H1 (cell line): ENCODE results near the gene GRIN2C. TPM values are rescaled to one million over a fixed set of nuclear protein-coding genes. Genes with fewer than 3 reads are reported as not detected.
A peak's percentile ranks its signal among the peaks of the same experiment; 100 is the strongest.

Source experiments
- CTBP2 ChIP-seq: IDR thresholded peaks from 2 replicates; pipeline ENCODE4 v1.7.0; 2011; ENCODE audit warnings: borderline replicate concordance, mild to moderate bottlenecking, moderate library complexity, mixed read lengths, low read length; ENCODE audit not compliant: insufficient read depth, insufficient read length
- HDAC6 ChIP-seq: IDR thresholded peaks from one replicate; pipeline ENCODE4 v1.7.1; 2012; ENCODE audit warnings: low read depth, mild to moderate bottlenecking, inconsistent platforms, low read length, moderate library complexity
- JUN ChIP-seq: IDR thresholded peaks from 2 replicates; pipeline ENCODE4 v1.6.1; 2011; ENCODE audit warnings: low read depth, mild to moderate bottlenecking, improper control_type of control experiment, low read length
- KDM4A ChIP-seq: IDR thresholded peaks from one replicate; pipeline ENCODE4 v1.7.1; 2012; ENCODE audit warnings: low read depth, mild to moderate bottlenecking, moderate library complexity, low read length, inconsistent platforms; ENCODE audit not compliant: severe bottlenecking
- MAFK ChIP-seq: IDR thresholded peaks from 2 replicates; pipeline ENCODE4 v1.6.1; 2012; ENCODE audit warnings: low read depth, mild to moderate bottlenecking, improper control_type of control experiment, low read length
- MAX ChIP-seq: IDR thresholded peaks from 2 replicates; pipeline ENCODE4 v1.6.1; 2012; ENCODE audit warnings: inconsistent platforms
- SAP30 ChIP-seq: fragments of 300-600 bp; sonication (generic); IDR thresholded peaks from 2 replicates; pipeline ENCODE4 v1.7.1; 2012; ENCODE audit warnings: low read length, moderate library complexity, mild to moderate bottlenecking, inconsistent platforms; ENCODE audit not compliant: insufficient read depth, insufficient replicate concordance
- polyA plus RNA-seq, 7 experiments: library from polyadenylated mRNA; depleted of rRNA in 3 of 7; stranded (reverse) in 5 of 7; unstranded in 2 of 7; fragments of >200 nt in 5 of 7; fragments of 200-250 nt in 2 of 7; gene quantifications; 1 replicate in 5 of 7; 2 replicates in 1 of 7; 4 replicates in 1 of 7; pipeline versions ENCODE4 v1.2.1 to v1.2.3, GENCODE V29; 2011 to 2013; ENCODE audit warnings: missing spikeins in 2 of 7, mixed read lengths in 2 of 7
- total RNA-seq: library from RNA; stranded (reverse); fragmentation: NEBNext Ultra II Directional; extraction: Animal tissue kit (Norgen Biotek cat#: 25700); gene quantifications from 2 replicates; pipeline ENCODE4 v1.2.1, GENCODE V29; 2021
- TF ChIP-seq, protein P1 (sequence below): fragments of 300-600 bp; sonication (generic); IDR thresholded peaks from 2 replicates; pipeline ENCODE4 v1.7.1; 2012; ENCODE audit warnings: low read length, moderate library complexity, mild to moderate bottlenecking, inconsistent platforms; ENCODE audit not compliant: insufficient replicate concordance

The GRIN2C gene
- total and polyA plus RNA-seq, 2 of the 8 experiments (the other 6 are each of a cell fraction or from before 2014, with no cell fraction given), result 0.06 to 0.07 TPM

DNA sequence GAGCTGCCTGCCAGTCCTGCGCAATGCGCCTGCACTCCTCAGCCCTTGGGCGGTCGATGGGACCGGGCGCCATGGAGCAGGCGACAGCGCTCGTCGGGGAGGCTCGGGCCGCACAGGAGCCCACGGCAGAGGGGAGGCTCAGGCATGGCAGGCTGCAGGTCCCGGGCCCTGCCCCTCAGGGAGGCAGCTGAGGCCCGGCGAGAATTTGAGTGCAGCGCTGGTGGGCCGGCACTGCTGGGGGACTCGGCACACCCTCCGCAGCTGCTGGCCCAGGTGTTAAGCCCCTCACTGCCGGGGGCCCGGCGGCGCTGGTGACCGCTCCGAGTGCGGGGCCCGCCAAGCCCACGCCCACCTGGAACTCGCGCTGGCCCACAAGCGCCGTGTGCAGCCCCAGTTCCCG, 47.3 kb upstream of the GRIN2C start (continued):
- TF ChIP-seq, protein P1, sequence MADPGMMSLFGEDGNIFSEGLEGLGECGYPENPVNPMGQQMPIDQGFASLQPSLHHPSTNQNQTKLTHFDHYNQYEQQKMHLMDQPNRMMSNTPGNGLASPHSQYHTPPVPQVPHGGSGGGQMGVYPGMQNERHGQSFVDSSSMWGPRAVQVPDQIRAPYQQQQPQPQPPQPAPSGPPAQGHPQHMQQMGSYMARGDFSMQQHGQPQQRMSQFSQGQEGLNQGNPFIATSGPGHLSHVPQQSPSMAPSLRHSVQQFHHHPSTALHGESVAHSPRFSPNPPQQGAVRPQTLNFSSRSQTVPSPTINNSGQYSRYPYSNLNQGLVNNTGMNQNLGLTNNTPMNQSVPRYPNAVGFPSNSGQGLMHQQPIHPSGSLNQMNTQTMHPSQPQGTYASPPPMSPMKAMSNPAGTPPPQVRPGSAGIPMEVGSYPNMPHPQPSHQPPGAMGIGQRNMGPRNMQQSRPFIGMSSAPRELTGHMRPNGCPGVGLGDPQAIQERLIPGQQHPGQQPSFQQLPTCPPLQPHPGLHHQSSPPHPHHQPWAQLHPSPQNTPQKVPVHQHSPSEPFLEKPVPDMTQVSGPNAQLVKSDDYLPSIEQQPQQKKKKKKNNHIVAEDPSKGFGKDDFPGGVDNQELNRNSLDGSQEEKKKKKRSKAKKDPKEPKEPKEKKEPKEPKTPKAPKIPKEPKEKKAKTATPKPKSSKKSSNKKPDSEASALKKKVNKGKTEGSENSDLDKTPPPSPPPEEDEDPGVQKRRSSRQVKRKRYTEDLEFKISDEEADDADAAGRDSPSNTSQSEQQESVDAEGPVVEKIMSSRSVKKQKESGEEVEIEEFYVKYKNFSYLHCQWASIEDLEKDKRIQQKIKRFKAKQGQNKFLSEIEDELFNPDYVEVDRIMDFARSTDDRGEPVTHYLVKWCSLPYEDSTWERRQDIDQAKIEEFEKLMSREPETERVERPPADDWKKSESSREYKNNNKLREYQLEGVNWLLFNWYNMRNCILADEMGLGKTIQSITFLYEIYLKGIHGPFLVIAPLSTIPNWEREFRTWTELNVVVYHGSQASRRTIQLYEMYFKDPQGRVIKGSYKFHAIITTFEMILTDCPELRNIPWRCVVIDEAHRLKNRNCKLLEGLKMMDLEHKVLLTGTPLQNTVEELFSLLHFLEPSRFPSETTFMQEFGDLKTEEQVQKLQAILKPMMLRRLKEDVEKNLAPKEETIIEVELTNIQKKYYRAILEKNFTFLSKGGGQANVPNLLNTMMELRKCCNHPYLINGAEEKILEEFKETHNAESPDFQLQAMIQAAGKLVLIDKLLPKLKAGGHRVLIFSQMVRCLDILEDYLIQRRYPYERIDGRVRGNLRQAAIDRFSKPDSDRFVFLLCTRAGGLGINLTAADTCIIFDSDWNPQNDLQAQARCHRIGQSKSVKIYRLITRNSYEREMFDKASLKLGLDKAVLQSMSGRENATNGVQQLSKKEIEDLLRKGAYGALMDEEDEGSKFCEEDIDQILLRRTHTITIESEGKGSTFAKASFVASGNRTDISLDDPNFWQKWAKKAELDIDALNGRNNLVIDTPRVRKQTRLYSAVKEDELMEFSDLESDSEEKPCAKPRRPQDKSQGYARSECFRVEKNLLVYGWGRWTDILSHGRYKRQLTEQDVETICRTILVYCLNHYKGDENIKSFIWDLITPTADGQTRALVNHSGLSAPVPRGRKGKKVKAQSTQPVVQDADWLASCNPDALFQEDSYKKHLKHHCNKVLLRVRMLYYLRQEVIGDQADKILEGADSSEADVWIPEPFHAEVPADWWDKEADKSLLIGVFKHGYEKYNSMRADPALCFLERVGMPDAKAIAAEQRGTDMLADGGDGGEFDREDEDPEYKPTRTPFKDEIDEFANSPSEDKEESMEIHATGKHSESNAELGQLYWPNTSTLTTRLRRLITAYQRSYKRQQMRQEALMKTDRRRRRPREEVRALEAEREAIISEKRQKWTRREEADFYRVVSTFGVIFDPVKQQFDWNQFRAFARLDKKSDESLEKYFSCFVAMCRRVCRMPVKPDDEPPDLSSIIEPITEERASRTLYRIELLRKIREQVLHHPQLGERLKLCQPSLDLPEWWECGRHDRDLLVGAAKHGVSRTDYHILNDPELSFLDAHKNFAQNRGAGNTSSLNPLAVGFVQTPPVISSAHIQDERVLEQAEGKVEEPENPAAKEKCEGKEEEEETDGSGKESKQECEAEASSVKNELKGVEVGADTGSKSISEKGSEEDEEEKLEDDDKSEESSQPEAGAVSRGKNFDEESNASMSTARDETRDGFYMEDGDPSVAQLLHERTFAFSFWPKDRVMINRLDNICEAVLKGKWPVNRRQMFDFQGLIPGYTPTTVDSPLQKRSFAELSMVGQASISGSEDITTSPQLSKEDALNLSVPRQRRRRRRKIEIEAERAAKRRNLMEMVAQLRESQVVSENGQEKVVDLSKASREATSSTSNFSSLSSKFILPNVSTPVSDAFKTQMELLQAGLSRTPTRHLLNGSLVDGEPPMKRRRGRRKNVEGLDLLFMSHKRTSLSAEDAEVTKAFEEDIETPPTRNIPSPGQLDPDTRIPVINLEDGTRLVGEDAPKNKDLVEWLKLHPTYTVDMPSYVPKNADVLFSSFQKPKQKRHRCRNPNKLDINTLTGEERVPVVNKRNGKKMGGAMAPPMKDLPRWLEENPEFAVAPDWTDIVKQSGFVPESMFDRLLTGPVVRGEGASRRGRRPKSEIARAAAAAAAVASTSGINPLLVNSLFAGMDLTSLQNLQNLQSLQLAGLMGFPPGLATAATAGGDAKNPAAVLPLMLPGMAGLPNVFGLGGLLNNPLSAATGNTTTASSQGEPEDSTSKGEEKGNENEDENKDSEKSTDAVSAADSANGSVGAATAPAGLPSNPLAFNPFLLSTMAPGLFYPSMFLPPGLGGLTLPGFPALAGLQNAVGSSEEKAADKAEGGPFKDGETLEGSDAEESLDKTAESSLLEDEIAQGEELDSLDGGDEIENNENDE, result no peak
- TF ChIP-seq KDM4A (no peak), SAP30 (no peak), HDAC6 (no peak), JUN (no peak), MAFK (no peak), CTBP2 (no peak), MAX (0 out of 2 replicates have a peak, but pooled peaks have one; percentile 12)
